ENCODE data around the gene JADE1.

The JADE1 gene

DNA sequence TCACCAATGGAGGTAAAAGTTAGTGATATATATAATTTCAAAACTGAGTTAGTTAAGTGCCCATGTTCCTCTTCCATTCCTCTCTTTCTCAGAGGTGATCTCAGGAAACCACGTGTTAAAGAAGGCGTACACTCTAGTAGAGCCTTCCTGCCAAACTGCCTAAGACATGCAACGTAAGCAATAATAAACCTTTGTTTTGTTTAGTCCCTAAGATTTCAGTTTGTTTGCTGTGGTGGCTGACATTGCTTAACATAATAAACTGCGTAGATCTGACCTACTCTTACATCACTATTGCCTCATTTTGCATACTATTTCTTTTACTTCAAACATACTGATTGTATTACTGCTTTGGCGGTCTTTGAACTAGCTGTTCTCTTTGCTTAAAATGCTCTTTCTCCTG lies 99.2 kb downstream of the JADE1 start:
- TF ChIP-seq, protein P1, sequence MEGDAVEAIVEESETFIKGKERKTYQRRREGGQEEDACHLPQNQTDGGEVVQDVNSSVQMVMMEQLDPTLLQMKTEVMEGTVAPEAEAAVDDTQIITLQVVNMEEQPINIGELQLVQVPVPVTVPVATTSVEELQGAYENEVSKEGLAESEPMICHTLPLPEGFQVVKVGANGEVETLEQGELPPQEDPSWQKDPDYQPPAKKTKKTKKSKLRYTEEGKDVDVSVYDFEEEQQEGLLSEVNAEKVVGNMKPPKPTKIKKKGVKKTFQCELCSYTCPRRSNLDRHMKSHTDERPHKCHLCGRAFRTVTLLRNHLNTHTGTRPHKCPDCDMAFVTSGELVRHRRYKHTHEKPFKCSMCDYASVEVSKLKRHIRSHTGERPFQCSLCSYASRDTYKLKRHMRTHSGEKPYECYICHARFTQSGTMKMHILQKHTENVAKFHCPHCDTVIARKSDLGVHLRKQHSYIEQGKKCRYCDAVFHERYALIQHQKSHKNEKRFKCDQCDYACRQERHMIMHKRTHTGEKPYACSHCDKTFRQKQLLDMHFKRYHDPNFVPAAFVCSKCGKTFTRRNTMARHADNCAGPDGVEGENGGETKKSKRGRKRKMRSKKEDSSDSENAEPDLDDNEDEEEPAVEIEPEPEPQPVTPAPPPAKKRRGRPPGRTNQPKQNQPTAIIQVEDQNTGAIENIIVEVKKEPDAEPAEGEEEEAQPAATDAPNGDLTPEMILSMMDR (IDR thresholded peaks at IDR 0.05; ENCODE audit: low read depth, low read length): no peak
- DNase-seq (ENCODE audit: extremely low read depth, low read depth): no peak

GRCh38 chr4:128913228-128913627 lies 103.7 kb downstream of the JADE1 start:
- TF ChIP-seq, protein P1 (IDR thresholded peaks at IDR 0.05; ENCODE audit: low read depth, low read length): no peak

DNA sequence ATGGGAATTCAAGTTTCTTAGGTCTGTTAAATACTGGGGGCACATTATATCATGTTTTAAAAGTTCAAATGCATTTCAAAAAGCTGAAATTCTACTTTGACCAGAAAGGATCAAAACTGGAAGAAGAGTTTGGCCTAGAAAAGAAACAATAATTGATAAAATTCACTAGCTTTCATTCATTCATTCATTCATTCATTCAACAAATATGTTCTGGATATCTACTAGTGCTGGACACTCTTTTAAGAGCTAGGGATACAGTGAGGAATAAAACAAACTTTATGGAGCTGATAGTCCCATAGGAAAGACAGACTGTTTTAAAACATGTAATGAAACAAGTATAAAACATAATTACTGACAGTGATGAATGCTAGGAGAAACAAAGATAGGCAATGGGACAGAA lies 106.0 kb downstream of the JADE1 start:
- TF ChIP-seq, protein P1 (IDR thresholded peaks at IDR 0.05; ENCODE audit: low read depth, low read length): no peak
- no peak for DNase-seq (ENCODE audit: extremely low read depth, low read depth)

More at GRCh38 chr4:128913228-128913627, 103.7 kb downstream of the JADE1 start:
- no peak for DNase-seq (ENCODE audit: extremely low read depth, low read depth)

- no peak for DNase-seq (ENCODE audit: extremely low read depth, low read depth)
- TF ChIP-seq, protein P1 (IDR thresholded peaks at IDR 0.05; ENCODE audit: low read depth, low read length): no peak
These were observed 107.3 kb downstream of the JADE1 start for GRCh38 chr4:128916832-128917231.

GRCh38 chr4:128917781-128918180 lies 108.3 kb downstream of the JADE1 start:
- no peak for DNase-seq (ENCODE audit: extremely low read depth, low read depth)
- TF ChIP-seq, protein P1 (IDR thresholded peaks at IDR 0.05; ENCODE audit: low read depth, low read length): no peak

- TF ChIP-seq, protein P1 (IDR thresholded peaks at IDR 0.05; ENCODE audit: low read depth, low read length): no peak
- no peak for DNase-seq (ENCODE audit: extremely low read depth, low read depth)
These were observed 112.5 kb downstream of the JADE1 start for GRCh38 chr4:128921954-128922353.

Measured in AG09319 (cell line).